Measurements from ENCODE around the gene TRAPPC6A. TPM values are rescaled to one million over a fixed set of nuclear protein-coding genes. Genes with fewer than 3 reads are reported as not detected.

TRAPPC6A gene
- total and polyA plus RNA-seq, 2 experiments from 2014 or later, result 29.4 to 74.7 TPM

DNA sequence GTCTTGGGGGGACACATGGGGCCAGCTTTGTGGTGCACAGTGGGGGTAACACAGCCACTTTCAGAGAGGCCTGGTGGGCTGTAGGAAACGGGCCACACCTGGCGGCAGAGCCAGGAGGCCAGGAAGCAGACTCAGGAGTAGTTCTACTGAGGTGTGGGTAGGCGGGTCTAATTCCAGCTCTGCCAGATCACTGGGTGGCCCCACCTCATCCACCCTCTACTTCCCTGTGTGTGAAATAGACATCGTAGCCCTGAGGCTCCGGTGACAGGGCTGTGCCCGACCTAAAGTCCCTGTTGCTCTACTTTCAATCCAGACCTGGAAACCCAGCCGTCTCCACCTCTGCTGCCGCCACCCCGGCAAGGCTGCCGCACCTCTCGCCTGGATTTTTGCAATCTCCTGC lies 21.3 kb downstream of the TRAPPC6A start:
- Mint-ChIP-seq H3K27ac (no peak overlapping the region), H3K4me1 (peaks cover 19% of the 10 kb centered on the region), H3K4me3 (no peak overlapping the region; the same call in 2 of the 3 replicates), H3K9me3 (peaks cover 7% of the 10 kb centered on the region; the same call in 2 of the 3 replicates), H3K27me3 (ENCODE audit: insufficient read depth, low read depth, poor library complexity) (peaks cover 47% of the 10 kb centered on the region), H3K36me3 (ENCODE audit: low read depth) (no peaks in the 10 kb centered on the region; the same call in 2 of the 3 replicates)
- TF ChIP-seq, protein P1, sequence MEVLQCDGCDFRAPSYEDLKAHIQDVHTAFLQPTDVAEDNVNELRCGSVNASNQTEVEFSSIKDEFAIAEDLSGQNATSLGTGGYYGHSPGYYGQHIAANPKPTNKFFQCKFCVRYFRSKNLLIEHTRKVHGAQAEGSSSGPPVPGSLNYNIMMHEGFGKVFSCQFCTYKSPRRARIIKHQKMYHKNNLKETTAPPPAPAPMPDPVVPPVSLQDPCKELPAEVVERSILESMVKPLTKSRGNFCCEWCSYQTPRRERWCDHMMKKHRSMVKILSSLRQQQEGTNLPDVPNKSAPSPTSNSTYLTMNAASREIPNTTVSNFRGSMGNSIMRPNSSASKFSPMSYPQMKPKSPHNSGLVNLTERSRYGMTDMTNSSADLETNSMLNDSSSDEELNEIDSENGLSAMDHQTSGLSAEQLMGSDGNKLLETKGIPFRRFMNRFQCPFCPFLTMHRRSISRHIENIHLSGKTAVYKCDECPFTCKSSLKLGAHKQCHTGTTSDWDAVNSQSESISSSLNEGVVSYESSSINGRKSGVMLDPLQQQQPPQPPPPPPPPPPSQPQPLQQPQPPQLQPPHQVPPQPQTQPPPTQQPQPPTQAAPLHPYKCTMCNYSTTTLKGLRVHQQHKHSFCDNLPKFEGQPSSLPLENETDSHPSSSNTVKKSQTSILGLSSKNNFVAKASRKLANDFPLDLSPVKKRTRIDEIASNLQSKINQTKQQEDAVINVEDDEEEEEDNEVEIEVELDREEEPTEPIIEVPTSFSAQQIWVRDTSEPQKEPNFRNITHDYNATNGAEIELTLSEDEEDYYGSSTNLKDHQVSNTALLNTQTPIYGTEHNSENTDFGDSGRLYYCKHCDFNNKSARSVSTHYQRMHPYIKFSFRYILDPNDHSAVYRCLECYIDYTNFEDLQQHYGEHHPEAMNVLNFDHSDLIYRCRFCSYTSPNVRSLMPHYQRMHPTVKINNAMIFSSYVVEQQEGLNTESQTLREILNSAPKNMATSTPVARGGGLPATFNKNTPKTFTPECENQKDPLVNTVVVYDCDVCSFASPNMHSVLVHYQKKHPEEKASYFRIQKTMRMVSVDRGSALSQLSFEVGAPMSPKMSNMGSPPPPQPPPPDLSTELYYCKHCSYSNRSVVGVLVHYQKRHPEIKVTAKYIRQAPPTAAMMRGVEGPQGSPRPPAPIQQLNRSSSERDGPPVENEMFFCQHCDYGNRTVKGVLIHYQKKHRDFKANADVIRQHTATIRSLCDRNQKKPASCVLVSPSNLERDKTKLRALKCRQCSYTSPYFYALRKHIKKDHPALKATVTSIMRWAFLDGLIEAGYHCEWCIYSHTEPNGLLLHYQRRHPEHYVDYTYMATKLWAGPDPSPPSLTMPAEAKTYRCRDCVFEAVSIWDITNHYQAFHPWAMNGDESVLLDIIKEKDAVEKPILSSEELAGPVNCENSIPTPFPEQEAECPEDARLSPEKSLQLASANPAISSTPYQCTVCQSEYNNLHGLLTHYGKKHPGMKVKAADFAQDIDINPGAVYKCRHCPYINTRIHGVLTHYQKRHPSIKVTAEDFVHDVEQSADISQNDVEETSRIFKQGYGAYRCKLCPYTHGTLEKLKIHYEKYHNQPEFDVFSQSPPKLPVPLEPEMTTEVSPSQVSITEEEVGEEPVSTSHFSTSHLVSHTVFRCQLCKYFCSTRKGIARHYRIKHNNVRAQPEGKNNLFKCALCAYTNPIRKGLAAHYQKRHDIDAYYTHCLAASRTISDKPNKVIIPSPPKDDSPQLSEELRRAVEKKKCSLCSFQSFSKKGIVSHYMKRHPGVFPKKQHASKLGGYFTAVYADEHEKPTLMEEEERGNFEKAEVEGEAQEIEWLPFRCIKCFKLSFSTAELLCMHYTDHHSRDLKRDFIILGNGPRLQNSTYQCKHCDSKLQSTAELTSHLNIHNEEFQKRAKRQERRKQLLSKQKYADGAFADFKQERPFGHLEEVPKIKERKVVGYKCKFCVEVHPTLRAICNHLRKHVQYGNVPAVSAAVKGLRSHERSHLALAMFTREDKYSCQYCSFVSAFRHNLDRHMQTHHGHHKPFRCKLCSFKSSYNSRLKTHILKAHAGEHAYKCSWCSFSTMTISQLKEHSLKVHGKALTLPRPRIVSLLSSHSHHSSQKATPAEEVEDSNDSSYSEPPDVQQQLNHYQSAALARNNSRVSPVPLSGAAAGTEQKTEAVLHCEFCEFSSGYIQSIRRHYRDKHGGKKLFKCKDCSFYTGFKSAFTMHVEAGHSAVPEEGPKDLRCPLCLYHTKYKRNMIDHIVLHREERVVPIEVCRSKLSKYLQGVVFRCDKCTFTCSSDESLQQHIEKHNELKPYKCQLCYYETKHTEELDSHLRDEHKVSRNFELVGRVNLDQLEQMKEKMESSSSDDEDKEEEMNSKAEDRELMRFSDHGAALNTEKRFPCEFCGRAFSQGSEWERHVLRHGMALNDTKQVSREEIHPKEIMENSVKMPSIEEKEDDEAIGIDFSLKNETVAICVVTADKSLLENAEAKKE (CRISPR knock-in tag; IDR thresholded peaks at IDR 0.05), result no peak
- TF ChIP-seq EZH2 (IDR thresholded peaks at IDR 0.05; ENCODE audit: low read depth, unreplicated experiment) (no peak), NANOG (IDR thresholded peaks at IDR 0.05; ENCODE audit: borderline replicate concordance) (no peak), ZNF114 (CRISPR knock-in tag; IDR thresholded peaks at IDR 0.05) (no peak), CREB1 (CRISPR knock-in tag; IDR thresholded peaks at IDR 0.05; ENCODE audit: low read depth) (no peak), POLR2AphosphoS5 (IDR thresholded peaks at IDR 0.05; ENCODE audit: low read depth) (no peak), ZNF331 (CRISPR knock-in tag; IDR thresholded peaks at IDR 0.05; ENCODE audit: low read depth) (no peak)
- TF ChIP-seq, protein P2, sequence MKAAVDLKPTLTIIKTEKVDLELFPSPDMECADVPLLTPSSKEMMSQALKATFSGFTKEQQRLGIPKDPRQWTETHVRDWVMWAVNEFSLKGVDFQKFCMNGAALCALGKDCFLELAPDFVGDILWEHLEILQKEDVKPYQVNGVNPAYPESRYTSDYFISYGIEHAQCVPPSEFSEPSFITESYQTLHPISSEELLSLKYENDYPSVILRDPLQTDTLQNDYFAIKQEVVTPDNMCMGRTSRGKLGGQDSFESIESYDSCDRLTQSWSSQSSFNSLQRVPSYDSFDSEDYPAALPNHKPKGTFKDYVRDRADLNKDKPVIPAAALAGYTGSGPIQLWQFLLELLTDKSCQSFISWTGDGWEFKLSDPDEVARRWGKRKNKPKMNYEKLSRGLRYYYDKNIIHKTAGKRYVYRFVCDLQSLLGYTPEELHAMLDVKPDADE (IDR thresholded peaks at IDR 0.05), result no peak
- TF ChIP-seq, protein P3, sequence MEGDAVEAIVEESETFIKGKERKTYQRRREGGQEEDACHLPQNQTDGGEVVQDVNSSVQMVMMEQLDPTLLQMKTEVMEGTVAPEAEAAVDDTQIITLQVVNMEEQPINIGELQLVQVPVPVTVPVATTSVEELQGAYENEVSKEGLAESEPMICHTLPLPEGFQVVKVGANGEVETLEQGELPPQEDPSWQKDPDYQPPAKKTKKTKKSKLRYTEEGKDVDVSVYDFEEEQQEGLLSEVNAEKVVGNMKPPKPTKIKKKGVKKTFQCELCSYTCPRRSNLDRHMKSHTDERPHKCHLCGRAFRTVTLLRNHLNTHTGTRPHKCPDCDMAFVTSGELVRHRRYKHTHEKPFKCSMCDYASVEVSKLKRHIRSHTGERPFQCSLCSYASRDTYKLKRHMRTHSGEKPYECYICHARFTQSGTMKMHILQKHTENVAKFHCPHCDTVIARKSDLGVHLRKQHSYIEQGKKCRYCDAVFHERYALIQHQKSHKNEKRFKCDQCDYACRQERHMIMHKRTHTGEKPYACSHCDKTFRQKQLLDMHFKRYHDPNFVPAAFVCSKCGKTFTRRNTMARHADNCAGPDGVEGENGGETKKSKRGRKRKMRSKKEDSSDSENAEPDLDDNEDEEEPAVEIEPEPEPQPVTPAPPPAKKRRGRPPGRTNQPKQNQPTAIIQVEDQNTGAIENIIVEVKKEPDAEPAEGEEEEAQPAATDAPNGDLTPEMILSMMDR (conservative IDR thresholded peaks at IDR 0.05; ENCODE audit: low read depth in 2 of 2), result no peak
- TF ChIP-seq, protein P4, sequence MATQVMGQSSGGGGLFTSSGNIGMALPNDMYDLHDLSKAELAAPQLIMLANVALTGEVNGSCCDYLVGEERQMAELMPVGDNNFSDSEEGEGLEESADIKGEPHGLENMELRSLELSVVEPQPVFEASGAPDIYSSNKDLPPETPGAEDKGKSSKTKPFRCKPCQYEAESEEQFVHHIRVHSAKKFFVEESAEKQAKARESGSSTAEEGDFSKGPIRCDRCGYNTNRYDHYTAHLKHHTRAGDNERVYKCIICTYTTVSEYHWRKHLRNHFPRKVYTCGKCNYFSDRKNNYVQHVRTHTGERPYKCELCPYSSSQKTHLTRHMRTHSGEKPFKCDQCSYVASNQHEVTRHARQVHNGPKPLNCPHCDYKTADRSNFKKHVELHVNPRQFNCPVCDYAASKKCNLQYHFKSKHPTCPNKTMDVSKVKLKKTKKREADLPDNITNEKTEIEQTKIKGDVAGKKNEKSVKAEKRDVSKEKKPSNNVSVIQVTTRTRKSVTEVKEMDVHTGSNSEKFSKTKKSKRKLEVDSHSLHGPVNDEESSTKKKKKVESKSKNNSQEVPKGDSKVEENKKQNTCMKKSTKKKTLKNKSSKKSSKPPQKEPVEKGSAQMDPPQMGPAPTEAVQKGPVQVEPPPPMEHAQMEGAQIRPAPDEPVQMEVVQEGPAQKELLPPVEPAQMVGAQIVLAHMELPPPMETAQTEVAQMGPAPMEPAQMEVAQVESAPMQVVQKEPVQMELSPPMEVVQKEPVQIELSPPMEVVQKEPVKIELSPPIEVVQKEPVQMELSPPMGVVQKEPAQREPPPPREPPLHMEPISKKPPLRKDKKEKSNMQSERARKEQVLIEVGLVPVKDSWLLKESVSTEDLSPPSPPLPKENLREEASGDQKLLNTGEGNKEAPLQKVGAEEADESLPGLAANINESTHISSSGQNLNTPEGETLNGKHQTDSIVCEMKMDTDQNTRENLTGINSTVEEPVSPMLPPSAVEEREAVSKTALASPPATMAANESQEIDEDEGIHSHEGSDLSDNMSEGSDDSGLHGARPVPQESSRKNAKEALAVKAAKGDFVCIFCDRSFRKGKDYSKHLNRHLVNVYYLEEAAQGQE (IDR thresholded peaks at IDR 0.05; ENCODE audit: unreplicated experiment), result no peak
- Histone ChIP-seq H4K20me1 (replicated peaks; ENCODE audit: insufficient read depth) (no peaks in the 10 kb centered on the region; the same call in 1 of the 2 replicates), H3K79me2 (replicated peaks; ENCODE audit: insufficient read depth) (no peaks in the 10 kb centered on the region), H3K27me3 (ENCODE audit: insufficient read depth) (peaks cover 37% of the 10 kb centered on the region), H3K9me2 (ENCODE audit: insufficient read depth) (no peaks in the 10 kb centered on the region), H3K4me3 (no peak overlapping the region), H3F3A (replicated peaks; ENCODE audit: low read depth) (0 out of 2 replicates have a peak, but pooled peaks cover 6% of the 10 kb centered on the region), H3K27ac (ENCODE audit: low read depth) (no peak overlapping the region), H3K36me3 (ENCODE audit: insufficient read depth) (no peaks in the 10 kb centered on the region), H3K4me1 (ENCODE audit: insufficient read depth) (no peaks in the 10 kb centered on the region; the same call in 1 of the 2 replicates), H2AFZ (no peak overlapping the region), H3K4me2 (no peak overlapping the region)
- no peak for ATAC-seq
- no peak for DNase-seq (ENCODE audit: low spot score)
